Esophagus squamous epithelium (tissue), 4 donors: ENCODE data around the gene ZNF319.

Source experiments
- CTCF ChIP-seq, 6 experiments: fragments of 450-650 bp in 4 of 6; fragments of 200-600 bp in 2 of 6; sonication (generic) in 2 of 6; IDR thresholded peaks; one replicate each; pipeline ENCODE4 v1.5.1; 2016 to 2019; ENCODE audit warnings: antibody characterized with exemption in 6 of 6, mild to moderate bottlenecking in 4 of 6, moderate library complexity in 4 of 6
- POLR2A ChIP-seq, 4 donors: fragments of 450-650 bp; IDR thresholded peaks; one replicate each; pipeline ENCODE4 v1.6.1; 2017; ENCODE audit warnings: antibody characterized with exemption in 4 of 4, mild to moderate bottlenecking in 4 of 4, moderate library complexity in 3 of 4

GRCh38 chr16:57948027-57948426 is 52.4 kb downstream of the ZNF319 start:
- TF ChIP-seq CTCF (IDR thresholded peaks at IDR 0.05) (no peak), POLR2A (IDR thresholded peaks at IDR 0.05) (no peak)
